ENCODE measurements around the gene TFCP2L1.
"Not testable (repeated sequence)": the region's sequence is repeated elsewhere in the genome, so short reads cannot be mapped to it uniquely, and the experiment has no call there.

TFCP2L1 gene

GRCh38 chr2:121284463-121285449, at the start of gene TFCP2L1:
Gene TFCP2L1 (minus strand): TSS chr2:121285202. CDS start chr2:121285109, 93 bp downstream.
- peak; percentile 73 for DNase-seq

DNA sequence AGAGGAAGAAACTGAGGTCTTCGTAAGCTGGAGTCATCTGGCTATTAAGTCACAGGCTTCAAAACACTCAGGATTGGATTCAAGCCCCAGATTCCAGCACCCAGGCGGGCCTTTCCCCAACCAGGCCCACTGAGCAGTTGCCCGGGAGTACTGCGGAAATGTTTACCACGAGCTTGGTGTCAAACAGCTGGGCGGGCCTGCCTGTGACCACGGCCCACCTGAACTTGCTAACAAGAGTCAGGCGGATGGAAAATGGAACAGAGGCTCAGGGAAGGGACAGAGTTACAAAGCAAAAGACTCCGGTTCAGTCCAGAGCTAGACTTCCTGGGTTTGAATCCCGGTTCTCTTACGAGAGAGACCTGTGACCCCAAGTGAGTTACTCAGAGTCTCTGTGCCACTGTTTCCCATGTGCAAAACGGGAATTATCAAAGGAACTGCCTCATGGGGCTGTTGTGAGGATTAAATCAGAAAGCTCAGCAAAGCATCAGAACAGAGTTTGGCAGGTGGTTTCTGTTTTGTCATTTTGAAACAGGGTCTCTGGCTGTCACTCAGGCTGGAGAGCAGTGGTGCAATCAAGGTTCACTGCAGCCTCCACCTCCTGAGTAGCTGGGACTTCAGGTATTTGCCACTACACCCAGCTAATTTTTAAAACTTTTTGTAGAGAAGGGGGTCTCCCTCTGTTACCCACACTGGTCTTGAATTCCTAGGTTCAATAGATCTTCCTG, 49.0 kb upstream of the TFCP2L1 start:
- DNase-seq, result no peak

GRCh38 chr2:121333231-121333630, 48.2 kb upstream of the TFCP2L1 start:
- no peak for DNase-seq

GRCh38 chr2:121331324-121331723, 46.3 kb upstream of the TFCP2L1 start:
- DNase-seq, result not testable (repeated sequence)

GRCh38 chr2:121330921-121331320, 45.9 kb upstream of the TFCP2L1 start:
- DNase-seq, result no peak

DNA sequence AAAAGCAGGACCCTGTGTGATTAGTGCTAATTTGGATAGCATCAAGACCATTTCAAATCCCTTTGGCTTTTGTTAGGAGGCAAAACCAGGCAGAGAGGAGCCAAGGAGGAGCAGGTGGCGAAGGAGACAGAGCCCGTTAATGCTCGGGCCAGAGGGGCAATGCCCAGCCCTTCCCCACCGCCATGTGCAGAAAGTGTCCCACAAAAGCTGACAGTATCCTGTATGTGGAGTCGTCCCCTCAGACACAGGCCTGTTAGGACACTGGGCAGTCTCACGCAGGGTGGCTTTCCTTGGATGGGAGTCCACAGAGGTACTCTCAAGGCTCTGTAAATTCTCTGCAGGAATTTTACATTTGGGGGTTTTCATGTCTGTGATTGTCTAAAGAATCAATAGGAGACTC, 44.8 kb upstream of the TFCP2L1 start:
- no peak for DNase-seq

DNA sequence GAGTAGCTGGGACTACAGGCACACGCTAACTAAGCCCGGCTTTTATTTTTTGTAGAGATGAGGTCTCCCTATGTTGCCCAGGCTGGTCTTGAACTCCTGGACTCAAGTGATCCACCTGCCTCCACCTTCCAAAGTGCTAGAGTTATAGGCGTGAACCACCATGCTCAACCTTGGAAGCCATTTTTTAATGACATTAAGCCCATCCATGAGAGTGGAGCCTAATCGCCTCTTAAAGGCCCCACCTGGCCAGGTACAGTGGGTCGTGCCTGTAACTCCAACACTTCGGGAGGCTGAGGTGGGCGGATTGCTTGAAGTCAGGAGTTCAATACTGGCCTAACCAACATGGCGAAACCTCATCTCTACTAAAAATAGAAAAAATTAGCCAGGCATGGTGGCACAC, 41.6 kb upstream of the TFCP2L1 start:
- DNase-seq, result no peak

- DNase-seq, result no peak
These were observed 39.6 kb upstream of the TFCP2L1 start for GRCh38 chr2:121324601-121325000.

- DNase-seq, result no peak
These were observed 36.5 kb upstream of the TFCP2L1 start for GRCh38 chr2:121321476-121321875.

DNA sequence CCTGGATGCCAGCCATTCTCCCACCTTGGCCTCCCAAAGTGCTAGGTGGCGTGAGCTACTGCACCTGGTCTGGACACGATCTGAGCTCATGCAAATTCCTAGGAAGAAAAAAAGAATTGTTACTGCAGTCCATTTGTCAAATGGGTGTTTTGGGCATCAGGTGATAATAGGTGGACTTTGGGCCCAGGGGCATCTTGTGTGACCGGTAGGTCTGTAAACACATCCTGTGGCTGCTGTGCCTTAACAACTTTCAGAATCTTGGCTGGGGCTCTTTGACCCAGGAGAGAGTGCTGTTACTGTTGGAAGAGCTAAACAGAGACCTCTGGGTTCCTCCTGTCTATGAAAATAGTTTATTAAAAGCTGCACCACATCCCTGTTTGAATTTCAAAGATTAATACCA, 34.9 kb upstream of the TFCP2L1 start:
- no peak for DNase-seq

DNA sequence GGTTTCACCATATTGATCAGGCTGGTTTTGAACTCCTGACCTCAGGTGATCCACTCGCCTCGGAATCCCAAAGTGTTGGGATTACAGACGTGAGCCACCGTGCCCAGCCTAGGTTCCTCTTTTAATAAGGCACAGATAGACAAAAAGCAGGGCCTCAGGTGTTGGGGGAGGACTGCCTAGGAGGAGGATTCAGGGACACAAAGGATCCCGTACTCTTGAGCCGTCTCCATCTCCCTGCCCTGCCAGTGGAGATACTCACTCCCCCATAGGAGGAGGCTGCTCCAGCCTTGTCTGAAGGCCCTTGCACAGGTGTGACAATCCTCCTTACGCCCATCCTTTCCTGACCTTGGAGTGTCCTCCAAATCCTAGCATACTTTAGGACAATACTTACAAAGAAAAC, 32.0 kb upstream of the TFCP2L1 start:
- no peak for DNase-seq

GRCh38 chr2:121313701-121314100, 28.7 kb upstream of the TFCP2L1 start:
- not testable (repeated sequence) for DNase-seq

GRCh38 chr2:121309801-121310200, 24.8 kb upstream of the TFCP2L1 start:
- no peak for DNase-seq

DNA sequence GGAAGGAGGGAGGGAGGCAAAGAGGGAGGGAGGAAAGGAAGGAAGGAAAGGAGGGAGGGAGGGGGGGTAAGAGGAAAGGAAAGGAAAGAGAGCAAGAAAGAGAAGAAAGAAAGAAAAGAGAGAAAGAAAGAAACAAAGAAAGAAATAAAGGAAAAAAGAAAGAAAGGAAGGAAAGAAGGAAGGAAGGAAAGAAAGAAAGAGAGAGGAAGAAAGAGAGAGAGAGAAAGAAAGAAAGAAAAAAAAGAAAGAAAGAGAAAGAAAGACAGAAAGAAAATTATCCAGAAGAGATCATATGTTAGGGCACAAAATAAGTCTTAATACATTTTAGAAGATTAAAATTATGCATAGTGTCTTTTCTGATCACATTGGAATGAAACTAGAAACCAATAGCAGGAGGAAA, 24.3 kb upstream of the TFCP2L1 start:
- no peak for DNase-seq

- DNase-seq, result no peak
These were observed 22.0 kb upstream of the TFCP2L1 start for GRCh38 chr2:121307048-121307447.

- no peak for DNase-seq
These were observed 19.9 kb upstream of the TFCP2L1 start for GRCh38 chr2:121304941-121305340.

- DNase-seq, result no peak
These were observed 18.7 kb upstream of the TFCP2L1 start for GRCh38 chr2:121303531-121304263.

- DNase-seq, result not testable (repeated sequence)
These were observed 16.2 kb upstream of the TFCP2L1 start for GRCh38 chr2:121301190-121301589.

GRCh38 chr2:121298476-121298875, 13.5 kb upstream of the TFCP2L1 start:
- no peak for DNase-seq

DNA sequence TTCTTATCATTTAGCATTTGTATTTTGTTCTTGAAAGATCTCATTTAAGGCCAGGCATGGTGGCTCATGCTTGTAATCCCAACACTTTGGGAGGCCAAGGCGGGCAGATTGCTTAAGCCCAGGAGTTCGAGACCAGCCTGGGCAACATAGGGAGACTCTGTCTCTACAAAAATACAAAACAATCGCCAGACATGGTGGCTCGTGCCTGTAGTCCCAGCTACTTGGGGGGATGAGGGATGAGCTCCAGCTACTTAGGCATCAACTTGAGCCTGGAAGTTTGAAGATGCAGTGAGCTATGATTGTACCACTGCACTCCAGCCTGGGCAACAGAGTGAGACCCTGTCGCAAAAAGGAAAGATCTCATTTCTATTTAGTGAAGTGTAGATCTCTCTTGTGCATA, 12.9 kb upstream of the TFCP2L1 start:
- not testable (repeated sequence) for DNase-seq

DNA sequence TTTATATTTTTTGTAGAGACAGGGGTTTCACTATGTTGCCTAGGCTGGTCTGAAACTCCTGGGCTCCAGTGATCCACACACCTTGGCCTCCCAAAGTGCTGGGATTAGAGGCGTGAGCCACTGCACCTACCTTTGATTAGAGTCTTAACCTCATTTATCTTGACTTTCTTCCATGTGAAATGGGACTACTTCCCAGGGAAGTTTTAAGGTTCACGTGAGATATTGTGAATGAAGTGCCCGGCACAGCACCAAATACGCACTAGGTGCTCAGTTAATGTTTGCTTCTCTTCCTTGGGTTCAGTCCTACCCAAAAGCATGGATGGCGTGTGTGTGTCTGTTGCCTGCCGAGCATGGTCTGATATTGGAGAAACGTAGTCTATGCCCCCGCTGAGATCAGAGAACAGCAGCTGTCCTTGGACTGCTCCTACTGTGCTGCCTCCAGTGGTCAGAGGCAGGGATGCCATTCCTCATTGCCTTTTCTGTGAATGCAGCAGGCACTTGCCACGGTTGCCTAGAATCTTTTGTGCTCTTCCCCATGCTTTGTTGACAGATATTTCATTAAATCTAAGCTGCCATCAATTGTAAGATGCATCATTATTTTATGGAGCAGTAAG, 12.3 kb upstream of the TFCP2L1 start:
- peak; percentile 52 for DNase-seq

DNA sequence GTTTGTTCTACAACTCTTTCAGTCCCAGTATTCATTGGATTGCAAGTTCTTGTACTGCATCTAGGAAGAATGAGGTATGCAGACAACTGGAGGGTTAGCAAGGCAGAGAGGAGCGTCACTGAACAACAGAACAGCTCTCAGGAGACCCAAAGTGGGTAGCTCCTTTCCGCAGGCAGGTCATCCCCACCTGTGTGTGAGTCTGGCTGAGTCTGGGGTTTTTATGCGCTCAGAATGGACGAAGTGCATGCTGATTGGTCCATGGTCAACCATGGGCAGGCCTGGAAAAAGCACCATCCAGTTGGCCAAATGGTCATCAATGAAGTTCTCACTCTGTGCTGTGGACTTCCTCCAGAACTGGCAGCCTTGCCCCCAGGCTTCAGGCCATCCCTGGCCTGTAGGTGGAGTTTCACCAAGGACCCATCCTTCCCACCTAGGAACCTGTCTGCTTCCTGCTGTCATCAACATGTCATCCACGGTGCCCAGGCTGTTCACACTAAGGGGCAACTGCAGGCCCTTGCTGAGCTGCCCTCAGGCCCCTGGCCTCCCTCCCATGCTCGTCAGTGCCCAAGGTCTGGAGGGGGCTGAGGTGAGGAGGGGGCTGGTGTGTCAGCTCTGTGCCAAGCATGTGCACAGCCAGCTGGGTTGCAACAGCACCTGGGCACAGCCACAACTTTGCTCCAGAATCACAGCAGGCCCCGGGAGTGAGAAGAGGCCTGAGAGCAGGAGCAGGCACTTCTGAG, 11.1 kb upstream of the TFCP2L1 start:
- no peak for DNase-seq
